RPMI8226 (cell line): ENCODE measurements around the gene LIPF.
"Not testable (repeated sequence)": the region's sequence is repeated elsewhere in the genome, so short reads cannot be mapped to it uniquely, and the experiment has no call there.

Experiments
- DNase-seq: peaks from one replicate; pipeline ENCODE4 v3.0.0-alpha.2; 2015

The LIPF gene

GRCh38 chr10:88680958-88681357, 16.7 kb downstream of the LIPF start:
- DNase-seq: no peak

GRCh38 chr10:88682491-88682890, 18.2 kb downstream of the LIPF start:
- DNase-seq: no peak

- DNase-seq: no peak
Measured at GRCh38 chr10:88687853-88688467, 23.7 kb downstream of the LIPF start.

- DNase-seq: no peak
Measured at GRCh38 chr10:88689366-88689765, 25.1 kb downstream of the LIPF start.

GRCh38 chr10:88693392-88694020, 29.3 kb downstream of the LIPF start:
- no peak for DNase-seq

- no peak for DNase-seq
Measured at GRCh38 chr10:88702848-88703597, 38.8 kb downstream of the LIPF start.

- no peak for DNase-seq
Measured at GRCh38 chr10:88705958-88706357, 41.7 kb downstream of the LIPF start, which contains the start of gene LIPK. LIPK (plus strand) TSS chr10:88706249; CDS start chr10:88724544, 18,295 bp downstream.

GRCh38 chr10:88707429-88708155, 43.4 kb downstream of the LIPF start:
- no peak for DNase-seq

- not testable (repeated sequence) for DNase-seq
Measured at GRCh38 chr10:88709361-88709760, 45.1 kb downstream of the LIPF start.

GRCh38 chr10:88715517-88715916, 51.3 kb downstream of the LIPF start:
- DNase-seq: no peak

- DNase-seq: no peak
Measured at GRCh38 chr10:88721392-88721791, 57.1 kb downstream of the LIPF start.

GRCh38 chr10:88725798-88726197, 61.6 kb downstream of the LIPF start:
- no peak for DNase-seq

- DNase-seq: no peak
Measured at GRCh38 chr10:88728107-88728763, 64.0 kb downstream of the LIPF start.
